Gastrocnemius medialis (tissue), 4 donors: ENCODE measurements around the gene DGCR2. TPM values are rescaled to one million over a fixed set of nuclear protein-coding genes. Genes with fewer than 3 reads are reported as not detected.

ENCODE experiments used
- ATAC-seq, 2 donors: fragments of 150-250 bp; one replicate each; pipeline ENCODE4 v1.9.1; 2016
- DNase-seq, 2 donors: peaks; one replicate each; pipeline ENCODE4 v3.0.0-alpha.2; 2019
- H3K27ac ChIP-seq, 4 donors: fragments of 200-600 bp; sonication (generic); 1 replicate in 1 of 4; 2 replicates in 3 of 4; pipeline ENCODE4 v1.5.1; 2016 to 2018; ENCODE audit warnings: mild to moderate bottlenecking in 2 of 4, moderate library complexity in 1 of 4
- H3K27me3 ChIP-seq, 3 donors: fragments of 200-600 bp; sonication (generic) in 2 of 3; 1 replicate in 1 of 3; 2 replicates in 2 of 3; pipeline versions ENCODE4 v1.5.1 to v1.6.0; 2016 to 2019; ENCODE audit warnings: mild to moderate bottlenecking in 1 of 3, moderate library complexity in 1 of 3
- H3K36me3 ChIP-seq, 2 donors: fragments of 200-600 bp; sonication (generic) in 1 of 2; one replicate each; pipeline ENCODE4 v1.5.1; 2017 to 2018
- H3K4me1 ChIP-seq, 2 donors: fragments of 200-600 bp; sonication (generic) in 1 of 2; one replicate each; pipeline ENCODE4 v1.5.1; 2016 to 2017; ENCODE audit warnings: mild to moderate bottlenecking in 2 of 2
- H3K4me3 ChIP-seq, 4 donors: fragments of 200-600 bp; sonication (generic) in 3 of 4; 1 replicate in 1 of 4; 2 replicates in 3 of 4; pipeline ENCODE4 v1.5.1; 2016 to 2019; ENCODE audit warnings: mild to moderate bottlenecking in 2 of 4
- H3K9me3 ChIP-seq, 3 donors: fragments of 200-600 bp; sonication (generic) in 2 of 3; 1 replicate in 1 of 3; 2 replicates in 2 of 3; pipeline ENCODE4 v1.5.1; 2016 to 2019
- CTCF ChIP-seq, 5 experiments: fragments of 450-650 bp in 3 of 5; fragments of 200-600 bp in 2 of 5; sonication (generic) in 2 of 5; IDR thresholded peaks in 4 of 5; conservative IDR thresholded peaks in 1 of 5; 1 replicate in 4 of 5; 2 replicates in 1 of 5; pipeline ENCODE4 v1.5.1; 2016 to 2019; ENCODE audit warnings: antibody characterized with exemption in 5 of 5, mild to moderate bottlenecking in 3 of 5, moderate library complexity in 3 of 5
- POLR2A ChIP-seq, 2 donors: fragments of 450-650 bp; IDR thresholded peaks; one replicate each; pipeline ENCODE4 v1.6.1; 2017; ENCODE audit warnings: antibody characterized with exemption in 2 of 2, mild to moderate bottlenecking in 2 of 2, moderate library complexity in 2 of 2
- in situ Hi-C, 4 donors: fragments of 200-750 bp; cut with MboI; loops; one replicate each; pipeline versions ENCODE4 v1.15.0 to v1.8.0; 2017; ENCODE audit warnings: low sequenced_read_pairs in 4 of 4
- intact Hi-C: fragments of 100-400 bp; cut with DNase I; formaldehyde crosslinking; loops from one replicate; pipeline ENCODE4 v1.15.1; 2023; ENCODE audit warnings: low total_unique reads
- total RNA-seq, 4 donors: library from RNA; depleted of rRNA; stranded (reverse); fragments of >200 nt; gene quantifications; one replicate each; pipeline versions ENCODE4 v1.1.0 to v1.2.3, GENCODE V29; 2016

Gene DGCR2
- total RNA-seq, 4 donors from 2014 or later = 30.0 to 72.7 (median 43.5) TPM

- ATAC-seq (no peak), DNase-seq (no peak)
- intact Hi-C loops = loop anchor here (10.0 kb wide), 1 partner anchor 55 kb away; no protein-coding TSS in a partner anchor
- TF ChIP-seq CTCF (IDR thresholded peaks at IDR 0.05 in 4 of 5, conservative IDR thresholded peaks at IDR 0.05 in 1 of 5) = no peak
- no peak for TF ChIP-seq POLR2A (IDR thresholded peaks at IDR 0.05)
- H3K27me3 ChIP-seq = no peaks in the 10 kb centered on the region
- H3K9me3 ChIP-seq = no peaks in the 10 kb centered on the region
- H3K4me1 ChIP-seq = peaks cover 6 to 10% of the 10 kb centered on the region in 2 donors
- H3K4me3 ChIP-seq = no peak overlapping the region
- in situ Hi-C loops = no loop called here
- peaks cover 3 to 77% of the 10 kb centered on the region in 2 donors for H3K36me3 ChIP-seq
- no peak overlapping the region for H3K27ac ChIP-seq
These were observed 62.5 kb downstream of the DGCR2 start for GRCh38 chr22:19059481-19060278.

GRCh38 chr22:19058713-19059451 lies 63.3 kb downstream of the DGCR2 start:
- no peak for TF ChIP-seq CTCF (IDR thresholded peaks at IDR 0.05 in 4 of 5, conservative IDR thresholded peaks at IDR 0.05 in 1 of 5)
- no peak for TF ChIP-seq POLR2A (IDR thresholded peaks at IDR 0.05)
- Histone ChIP-seq H3K4me3 (no peak overlapping the region), H3K27ac (no peak overlapping the region), H3K36me3 (peaks cover 0 to 70% of the 10 kb centered on the region in 2 donors), H3K4me1 (peaks cover 6 to 10% of the 10 kb centered on the region in 2 donors), H3K9me3 (no peaks in the 10 kb centered on the region), H3K27me3 (no peaks in the 10 kb centered on the region)
- intact Hi-C loops (no loop called here), in situ Hi-C loops (no loop called here)
- ATAC-seq = no peak
- no peak for DNase-seq

GRCh38 chr22:19057999-19058491 lies 64.2 kb downstream of the DGCR2 start:
- H3K9me3 ChIP-seq = no peaks in the 10 kb centered on the region
- no peaks in the 10 kb centered on the region for H3K27me3 ChIP-seq
- in situ Hi-C loops = no loop called here
- TF ChIP-seq CTCF (IDR thresholded peaks at IDR 0.05 in 4 of 5, conservative IDR thresholded peaks at IDR 0.05 in 1 of 5) = no peak
- no peak for TF ChIP-seq POLR2A (IDR thresholded peaks at IDR 0.05)
- ATAC-seq (no peak), DNase-seq (no peak)
- no peak overlapping the region for H3K4me3 ChIP-seq
- intact Hi-C loops = no loop called here
- peaks cover 6 to 9% of the 10 kb centered on the region in 2 donors for H3K4me1 ChIP-seq
- peaks cover 0 to 67% of the 10 kb centered on the region in 2 donors for H3K36me3 ChIP-seq
- no peak overlapping the region for H3K27ac ChIP-seq

- H3K4me1 ChIP-seq = peaks cover 4 to 6% of the 10 kb centered on the region in 2 donors
- ATAC-seq (no peak), DNase-seq (no peak)
- in situ Hi-C loops (no loop called here), intact Hi-C loops (no loop called here)
- no peaks in the 10 kb centered on the region for H3K9me3 ChIP-seq
- H3K36me3 ChIP-seq = peaks cover 0 to 63% of the 10 kb centered on the region in 2 donors
- H3K27me3 ChIP-seq = no peaks in the 10 kb centered on the region
- H3K4me3 ChIP-seq = no peak overlapping the region
- TF ChIP-seq POLR2A (IDR thresholded peaks at IDR 0.05) (no peak), CTCF (IDR thresholded peaks at IDR 0.05 in 4 of 5, conservative IDR thresholded peaks at IDR 0.05 in 1 of 5) (no peak)
- H3K27ac ChIP-seq = no peak overlapping the region
These were observed 64.7 kb downstream of the DGCR2 start for GRCh38 chr22:19057539-19057938.
